Measurements from ENCODE around the gene ELOF1. TPM values are rescaled to one million over a fixed set of nuclear protein-coding genes. Genes with fewer than 3 reads are reported as not detected.

ELOF1 gene
- total RNA-seq, 4 donors from 2014 or later = 19.9 to 29.2 (median 27.4) TPM

DNA sequence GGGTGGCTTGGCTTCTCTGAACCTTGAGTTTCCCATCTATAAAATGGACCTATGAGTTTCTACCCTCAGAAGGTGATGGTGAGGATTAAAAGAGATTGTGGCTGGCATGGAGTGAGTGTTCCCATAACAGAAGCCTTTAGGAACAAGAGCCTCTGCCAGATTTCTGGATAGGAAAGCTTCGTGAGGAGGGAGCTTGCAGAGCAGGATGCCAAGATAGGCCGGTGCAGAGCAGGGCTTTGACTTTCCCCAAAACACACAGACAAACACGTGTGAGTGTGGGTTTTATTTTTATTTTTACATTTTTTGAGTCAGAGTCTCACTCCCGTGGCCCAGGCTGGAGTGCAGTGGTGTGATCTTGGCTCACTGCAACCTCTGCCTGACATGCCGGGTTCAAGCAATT, 24.1 kb downstream of the ELOF1 start:
- no peak for TF ChIP-seq CTCF (IDR thresholded peaks at IDR 0.05; ENCODE audit: low read depth)

DNA sequence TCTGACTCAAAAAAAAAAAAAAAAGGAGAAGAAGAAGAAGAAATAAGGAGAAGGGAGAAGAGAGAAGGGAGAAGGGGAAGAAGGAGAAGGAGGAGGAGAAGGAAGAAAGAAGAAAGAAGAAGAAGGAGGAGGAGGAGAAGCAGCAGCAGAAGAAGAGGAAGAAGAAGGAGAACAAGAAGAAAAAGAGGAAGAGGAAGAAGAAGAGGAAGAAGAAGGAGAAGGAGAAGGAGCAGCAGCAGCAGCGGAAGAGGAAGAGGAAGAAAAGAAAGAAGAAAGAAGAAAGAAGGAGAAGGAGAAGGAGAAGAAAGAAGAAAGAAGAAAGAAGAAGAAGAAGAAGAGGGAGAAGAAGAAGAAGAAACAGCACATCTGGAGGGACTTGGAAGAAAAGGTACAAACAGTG, 24.5 kb downstream of the ELOF1 start:
- TF ChIP-seq CTCF (IDR thresholded peaks at IDR 0.05; ENCODE audit: low read depth) = no peak

- no peak for TF ChIP-seq CTCF (IDR thresholded peaks at IDR 0.05; ENCODE audit: low read depth)
Observed at GRCh38 chr19:11530432-11530831, 28.6 kb downstream of the ELOF1 start.

DNA sequence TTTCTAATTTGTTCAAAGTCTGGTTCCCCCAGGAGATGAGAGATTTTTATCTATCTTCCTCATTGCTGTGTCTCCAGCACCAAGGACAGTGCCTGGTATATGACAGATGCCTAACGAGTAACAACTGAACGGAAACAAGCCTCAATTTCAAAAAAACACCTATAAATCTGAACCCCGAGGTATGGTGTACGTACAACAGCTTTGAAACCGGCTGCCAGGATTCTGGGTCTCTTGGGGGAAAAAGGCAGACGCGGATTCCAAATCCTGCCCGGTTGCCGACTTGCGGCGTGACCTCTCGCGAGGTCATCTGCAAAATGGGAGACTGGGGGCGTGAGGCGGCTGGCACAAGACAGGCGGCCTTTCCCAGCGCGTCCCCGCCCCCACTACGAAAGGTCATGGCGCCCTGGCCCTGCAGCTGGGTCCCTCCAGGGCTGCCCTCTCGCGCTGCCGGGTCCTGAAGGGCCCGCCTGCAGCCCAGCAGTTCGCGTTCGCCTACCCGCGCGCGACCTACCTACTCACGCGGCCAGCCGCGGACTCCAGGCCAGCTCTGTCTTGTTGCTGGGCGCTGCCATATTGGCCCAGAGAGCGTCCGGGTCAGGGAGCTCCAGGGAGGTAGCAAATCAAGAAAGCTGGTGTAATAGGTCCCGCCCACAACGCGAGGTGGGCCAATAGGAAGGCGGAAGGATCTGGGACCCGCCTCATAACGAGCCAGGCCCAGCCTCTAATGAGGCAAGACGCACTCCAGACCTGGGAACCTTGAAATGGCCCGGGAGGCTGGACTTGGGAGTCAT, 30.3 kb downstream of the ELOF1 start, which contains the start of gene ECSIT:
ECSIT (minus strand) TSS at position 584 of the 791 bp plus-strand sequence. CDS start 9,964 bp downstream, outside the sequence.
- no peak for TF ChIP-seq CTCF (IDR thresholded peaks at IDR 0.05; ENCODE audit: low read depth)

DNA sequence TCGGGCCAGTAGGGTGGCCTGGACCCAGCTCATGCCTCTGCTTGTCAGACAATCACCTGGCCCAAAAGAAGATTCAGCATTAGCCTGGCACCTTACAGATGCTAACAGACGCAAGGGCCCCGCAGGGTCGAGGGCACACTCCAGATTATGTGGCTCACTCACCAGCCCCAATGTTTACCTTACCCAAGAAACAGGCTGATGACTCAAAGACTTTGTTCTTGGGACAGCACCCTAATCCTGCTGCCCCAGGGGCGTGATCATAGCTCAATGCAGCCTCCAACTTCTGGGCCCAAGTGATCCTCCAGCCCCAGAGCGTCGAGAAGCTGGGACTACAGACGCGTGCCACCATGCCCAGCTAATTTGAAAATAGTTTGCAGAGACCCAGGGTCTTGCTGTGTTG, 39.9 kb downstream of the ELOF1 start:
- no peak for TF ChIP-seq CTCF (IDR thresholded peaks at IDR 0.05; ENCODE audit: low read depth)

DNA sequence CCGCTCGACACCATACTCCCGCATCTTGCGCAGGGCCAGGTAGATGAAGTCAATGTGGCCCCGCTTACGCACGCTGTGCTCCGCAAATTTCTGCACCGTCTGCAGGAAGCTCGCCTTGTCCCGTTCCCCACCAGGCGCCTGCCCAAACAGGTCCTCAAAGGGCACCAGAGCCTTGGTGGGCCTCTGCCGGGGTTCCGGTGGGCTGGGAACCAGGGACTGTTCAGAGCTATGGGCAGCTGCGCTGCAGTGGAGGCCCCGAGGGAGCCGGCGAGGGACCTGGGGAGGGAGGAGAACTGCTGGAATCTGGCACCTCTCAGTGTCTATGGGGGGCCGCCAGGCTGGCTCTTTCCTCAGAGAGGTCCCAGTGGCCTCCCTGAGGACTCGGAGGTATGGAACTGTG, 45.1 kb downstream of the ELOF1 start:
- no peak for TF ChIP-seq CTCF (IDR thresholded peaks at IDR 0.05; ENCODE audit: low read depth)

DNA sequence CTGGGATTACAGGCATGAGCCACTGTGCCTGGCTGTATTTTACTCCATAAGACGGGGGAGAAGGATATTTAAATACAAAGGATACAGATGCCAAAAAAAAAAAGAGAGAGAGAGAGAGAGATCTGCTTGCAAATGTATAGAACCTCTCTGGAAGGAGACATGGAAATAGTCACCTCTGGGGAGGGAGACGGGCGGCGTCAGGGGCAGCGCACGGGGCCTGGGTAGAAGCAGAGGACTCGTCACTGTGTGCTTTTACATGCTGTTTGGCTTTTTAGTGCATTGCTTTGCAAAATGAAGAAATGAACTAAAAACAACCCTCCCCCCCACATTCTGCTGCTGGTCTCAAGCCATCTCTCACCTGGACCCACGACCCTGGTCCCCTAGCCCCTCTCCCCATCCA, 48.6 kb downstream of the ELOF1 start:
- no peak for TF ChIP-seq CTCF (IDR thresholded peaks at IDR 0.05; ENCODE audit: low read depth)
